Measurements from ENCODE around the gene FAM83F.

DNA sequence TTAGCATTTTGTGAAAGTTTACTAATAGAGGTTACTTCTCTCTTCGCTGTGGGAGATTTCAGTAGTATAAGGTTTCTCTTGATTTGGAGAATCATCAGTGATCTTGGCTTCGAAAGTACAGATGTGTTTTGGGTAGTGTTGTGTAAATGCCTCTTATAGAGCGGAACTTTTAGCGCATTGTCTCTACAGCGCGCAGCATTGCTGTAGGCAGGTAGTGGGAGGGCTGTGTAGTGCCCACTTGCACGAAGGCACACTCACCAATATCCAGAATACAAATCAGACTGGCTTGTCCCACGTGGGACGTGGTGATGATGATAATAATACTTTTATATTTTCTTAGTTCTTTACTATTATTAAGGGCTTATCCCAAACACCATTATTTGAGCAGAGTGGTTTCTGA is 51.4 kb downstream of the FAM83F start:
- TF ChIP-seq, protein P1, sequence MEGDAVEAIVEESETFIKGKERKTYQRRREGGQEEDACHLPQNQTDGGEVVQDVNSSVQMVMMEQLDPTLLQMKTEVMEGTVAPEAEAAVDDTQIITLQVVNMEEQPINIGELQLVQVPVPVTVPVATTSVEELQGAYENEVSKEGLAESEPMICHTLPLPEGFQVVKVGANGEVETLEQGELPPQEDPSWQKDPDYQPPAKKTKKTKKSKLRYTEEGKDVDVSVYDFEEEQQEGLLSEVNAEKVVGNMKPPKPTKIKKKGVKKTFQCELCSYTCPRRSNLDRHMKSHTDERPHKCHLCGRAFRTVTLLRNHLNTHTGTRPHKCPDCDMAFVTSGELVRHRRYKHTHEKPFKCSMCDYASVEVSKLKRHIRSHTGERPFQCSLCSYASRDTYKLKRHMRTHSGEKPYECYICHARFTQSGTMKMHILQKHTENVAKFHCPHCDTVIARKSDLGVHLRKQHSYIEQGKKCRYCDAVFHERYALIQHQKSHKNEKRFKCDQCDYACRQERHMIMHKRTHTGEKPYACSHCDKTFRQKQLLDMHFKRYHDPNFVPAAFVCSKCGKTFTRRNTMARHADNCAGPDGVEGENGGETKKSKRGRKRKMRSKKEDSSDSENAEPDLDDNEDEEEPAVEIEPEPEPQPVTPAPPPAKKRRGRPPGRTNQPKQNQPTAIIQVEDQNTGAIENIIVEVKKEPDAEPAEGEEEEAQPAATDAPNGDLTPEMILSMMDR (conservative IDR thresholded peaks at IDR 0.05 in 1 of 2, IDR thresholded peaks at IDR 0.05 in 1 of 2; ENCODE audit: low read depth in 1 of 2, low read length in 2 of 2): no peak
- TF ChIP-seq EZH2 (IDR thresholded peaks at IDR 0.05; ENCODE audit: low read length, missing control alignments): no peak
